ENCODE measurements around the gene USP36.

- TF ChIP-seq, protein P1, sequence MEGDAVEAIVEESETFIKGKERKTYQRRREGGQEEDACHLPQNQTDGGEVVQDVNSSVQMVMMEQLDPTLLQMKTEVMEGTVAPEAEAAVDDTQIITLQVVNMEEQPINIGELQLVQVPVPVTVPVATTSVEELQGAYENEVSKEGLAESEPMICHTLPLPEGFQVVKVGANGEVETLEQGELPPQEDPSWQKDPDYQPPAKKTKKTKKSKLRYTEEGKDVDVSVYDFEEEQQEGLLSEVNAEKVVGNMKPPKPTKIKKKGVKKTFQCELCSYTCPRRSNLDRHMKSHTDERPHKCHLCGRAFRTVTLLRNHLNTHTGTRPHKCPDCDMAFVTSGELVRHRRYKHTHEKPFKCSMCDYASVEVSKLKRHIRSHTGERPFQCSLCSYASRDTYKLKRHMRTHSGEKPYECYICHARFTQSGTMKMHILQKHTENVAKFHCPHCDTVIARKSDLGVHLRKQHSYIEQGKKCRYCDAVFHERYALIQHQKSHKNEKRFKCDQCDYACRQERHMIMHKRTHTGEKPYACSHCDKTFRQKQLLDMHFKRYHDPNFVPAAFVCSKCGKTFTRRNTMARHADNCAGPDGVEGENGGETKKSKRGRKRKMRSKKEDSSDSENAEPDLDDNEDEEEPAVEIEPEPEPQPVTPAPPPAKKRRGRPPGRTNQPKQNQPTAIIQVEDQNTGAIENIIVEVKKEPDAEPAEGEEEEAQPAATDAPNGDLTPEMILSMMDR (conservative IDR thresholded peaks at IDR 0.05; ENCODE audit: low read length), result no peak
- no peak for TF ChIP-seq EZH2phosphoT487 (IDR thresholded peaks at IDR 0.05; ENCODE audit: borderline replicate concordance)
These were observed 13.6 kb downstream of the USP36 start for GRCh38 chr17:78826836-78827509.

Data from Loucy (cell line).